Fibroblast of villous mesenchyme (primary cell): ENCODE data around the gene CHRNA9. TPM values are rescaled to one million over a fixed set of nuclear protein-coding genes. Genes with fewer than 3 reads are reported as not detected.
A peak's percentile ranks its signal among the peaks of the same experiment; 100 is the strongest.
"Not testable (repeated sequence)": the region's sequence is repeated elsewhere in the genome, so short reads cannot be mapped to it uniquely, and the experiment has no call there.

ENCODE experiments used
- DNase-seq: peaks from one replicate; pipeline ENCODE4 v3.0.0-alpha.2; 2010; ENCODE audit warnings: low read depth
- H3K4me3 ChIP-seq: 2 replicates; pipeline ENCODE4 v1.5.1; 2011; ENCODE audit warnings: low read depth, mild to moderate bottlenecking, low read length
- CTCF ChIP-seq: IDR thresholded peaks from 2 replicates; pipeline ENCODE4 v1.5.1; 2012; ENCODE audit warnings: low read depth, mild to moderate bottlenecking, low read length; ENCODE audit not compliant: insufficient read depth
- total RNA-seq: library from RNA; depleted of rRNA; stranded (reverse); fragments of >200 nt; gene quantifications from 2 replicates; pipeline ENCODE4 v1.2.3, GENCODE V29; 2012

CHRNA9 gene
- total RNA-seq, 1 donor: not detected

GRCh38 chr4:40379248-40379647 is 44.1 kb downstream of the CHRNA9 start:
- no peak overlapping the region for H3K4me3 ChIP-seq
- no peak for DNase-seq
- TF ChIP-seq CTCF: no peak

GRCh38 chr4:40380647-40381046 is 45.5 kb downstream of the CHRNA9 start:
- no peak for DNase-seq
- no peak overlapping the region for H3K4me3 ChIP-seq
- TF ChIP-seq CTCF: no peak

- H3K4me3 ChIP-seq: no peak overlapping the region
- TF ChIP-seq CTCF: no peak
- DNase-seq: peak; percentile 13
These were observed 53.1 kb downstream of the CHRNA9 start for GRCh38 chr4:40388239-40388638.

- TF ChIP-seq CTCF: no peak
- no peak for DNase-seq
These were observed 54.9 kb downstream of the CHRNA9 start for GRCh38 chr4:40389986-40390385.

GRCh38 chr4:40392241-40392640 is 57.1 kb downstream of the CHRNA9 start:
- not testable (repeated sequence) for H3K4me3 ChIP-seq, DNase-seq

More at GRCh38 chr4:40389986-40390385, 54.9 kb downstream of the CHRNA9 start:
- no peak overlapping the region for H3K4me3 ChIP-seq

- no peak for TF ChIP-seq CTCF
- DNase-seq: no peak
- H3K4me3 ChIP-seq: no peak overlapping the region
These were observed 59.1 kb downstream of the CHRNA9 start for GRCh38 chr4:40394236-40394635.

GRCh38 chr4:40395166-40395900 is 60.2 kb downstream of the CHRNA9 start:
- DNase-seq: no peak
- no peak for TF ChIP-seq CTCF
- no peak overlapping the region for H3K4me3 ChIP-seq
